ENCODE results near the gene MYADML2.

DNA sequence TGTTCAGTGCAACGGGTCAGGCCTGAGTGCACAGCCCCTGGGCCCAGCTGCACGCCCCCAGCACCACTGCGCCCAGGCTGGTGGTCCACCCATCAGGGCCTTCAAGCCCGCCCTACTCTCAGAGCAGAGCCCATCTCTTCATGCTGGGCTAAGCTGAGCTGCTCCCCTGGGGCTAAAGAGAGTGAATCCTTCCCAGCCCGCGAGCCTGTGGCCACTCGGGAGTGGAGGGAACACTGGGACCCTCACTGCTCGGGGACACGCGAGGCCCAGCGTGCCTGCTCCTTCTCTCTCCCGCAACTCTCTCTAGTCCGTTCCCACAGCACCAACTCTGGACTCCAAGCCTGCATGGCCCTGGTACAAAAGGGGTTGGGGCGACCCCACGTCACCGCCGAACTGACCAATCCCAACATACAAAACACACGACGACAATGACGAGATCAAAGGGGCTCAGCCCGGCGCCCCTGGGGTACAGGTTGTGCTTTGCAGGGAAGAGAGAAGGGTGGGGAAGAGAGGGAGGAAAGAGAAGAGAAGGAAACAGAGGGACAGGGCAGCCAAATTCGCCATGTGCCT lies 25.0 kb downstream of the MYADML2 start:
- TF ChIP-seq, protein P1, sequence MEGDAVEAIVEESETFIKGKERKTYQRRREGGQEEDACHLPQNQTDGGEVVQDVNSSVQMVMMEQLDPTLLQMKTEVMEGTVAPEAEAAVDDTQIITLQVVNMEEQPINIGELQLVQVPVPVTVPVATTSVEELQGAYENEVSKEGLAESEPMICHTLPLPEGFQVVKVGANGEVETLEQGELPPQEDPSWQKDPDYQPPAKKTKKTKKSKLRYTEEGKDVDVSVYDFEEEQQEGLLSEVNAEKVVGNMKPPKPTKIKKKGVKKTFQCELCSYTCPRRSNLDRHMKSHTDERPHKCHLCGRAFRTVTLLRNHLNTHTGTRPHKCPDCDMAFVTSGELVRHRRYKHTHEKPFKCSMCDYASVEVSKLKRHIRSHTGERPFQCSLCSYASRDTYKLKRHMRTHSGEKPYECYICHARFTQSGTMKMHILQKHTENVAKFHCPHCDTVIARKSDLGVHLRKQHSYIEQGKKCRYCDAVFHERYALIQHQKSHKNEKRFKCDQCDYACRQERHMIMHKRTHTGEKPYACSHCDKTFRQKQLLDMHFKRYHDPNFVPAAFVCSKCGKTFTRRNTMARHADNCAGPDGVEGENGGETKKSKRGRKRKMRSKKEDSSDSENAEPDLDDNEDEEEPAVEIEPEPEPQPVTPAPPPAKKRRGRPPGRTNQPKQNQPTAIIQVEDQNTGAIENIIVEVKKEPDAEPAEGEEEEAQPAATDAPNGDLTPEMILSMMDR (conservative IDR thresholded peaks at IDR 0.05): no peak
- no peak for TF ChIP-seq EZH2 (IDR thresholded peaks at IDR 0.05; ENCODE audit: low read depth)

Measured in PC-9 (cell line).